Tibial nerve (tissue), 4 donors: ENCODE measurements around the gene RIMS1. TPM values are rescaled to one million over a fixed set of nuclear protein-coding genes. Genes with fewer than 3 reads are reported as not detected.

ENCODE experiments used
- DNase-seq, 2 donors: peaks; one replicate each; pipeline ENCODE4 v3.0.0-alpha.2; 2019; ENCODE audit warnings: low spot score in 2 of 2
- H3K27ac ChIP-seq, 4 donors: fragments of 200-600 bp; sonication (generic) in 3 of 4; one replicate each; pipeline ENCODE4 v1.5.1; 2017 to 2019; ENCODE audit warnings: mild to moderate bottlenecking in 1 of 4
- H3K27me3 ChIP-seq, 2 donors: fragments of 200-600 bp; sonication (generic) in 1 of 2; one replicate each; pipeline versions ENCODE4 v1.5.1 to v1.6.0; 2017 to 2019
- H3K36me3 ChIP-seq, 3 donors: fragments of 200-600 bp; sonication (generic); one replicate each; pipeline ENCODE4 v1.5.1; 2018 to 2019
- H3K4me1 ChIP-seq, 4 donors: fragments of 200-600 bp; sonication (generic) in 3 of 4; one replicate each; pipeline ENCODE4 v1.5.1; 2017 to 2019
- H3K4me3 ChIP-seq, 4 donors: fragments of 200-600 bp; sonication (generic) in 3 of 4; one replicate each; pipeline ENCODE4 v1.5.1; 2017 to 2019; ENCODE audit warnings: mild to moderate bottlenecking in 1 of 4, moderate library complexity in 1 of 4
- H3K9me3 ChIP-seq, 4 donors: fragments of 200-600 bp; sonication (generic) in 3 of 4; one replicate each; pipeline ENCODE4 v1.5.1; 2017 to 2019
- CTCF ChIP-seq, 5 experiments: fragments of 200-600 bp in 3 of 5; fragments of 450-650 bp in 2 of 5; sonication (generic) in 3 of 5; IDR thresholded peaks; one replicate each; pipeline ENCODE4 v1.5.1; 2016 to 2019; ENCODE audit warnings: antibody characterized with exemption in 5 of 5, mild to moderate bottlenecking in 3 of 5, moderate library complexity in 2 of 5
- EP300 ChIP-seq, 2 donors: sonication (generic); formaldehyde crosslinking; IDR thresholded peaks; one replicate each; pipeline ENCODE4 v1.6.1; 2017; ENCODE audit warnings: antibody characterized with exemption in 2 of 2, mild to moderate bottlenecking in 1 of 2
- POLR2A ChIP-seq, 2 donors: fragments of 450-650 bp; IDR thresholded peaks; one replicate each; pipeline ENCODE4 v1.6.1; 2017; ENCODE audit warnings: antibody characterized with exemption in 2 of 2, mild to moderate bottlenecking in 2 of 2, moderate library complexity in 2 of 2
- WGBS, 2 donors: methylation state at CpG; one replicate each; pipeline ENCODE4 v1.1.5; 2018; 5-methylcytosine and 5-hydroxymethylcytosine counted together
- total RNA-seq, 4 donors: library from RNA; depleted of rRNA; stranded (reverse); fragments of >200 nt; gene quantifications; one replicate each; pipeline ENCODE4 v1.1.0, GENCODE V29; 2016

RIMS1 gene
- total RNA-seq, 4 donors from 2014 or later, result 1.3 to 5.1 (median 3.3) TPM

- 46 to 50% methylated on average over 4 of the region's 4 CpGs for WGBS, 2 donors
- no peaks in the 10 kb centered on the region for H3K4me1 ChIP-seq
These were observed 488.5 kb downstream of the RIMS1 start for GRCh38 chr6:72374857-72375256.

GRCh38 chr6:72376736-72377135, 490.4 kb downstream of the RIMS1 start:
- no peak for DNase-seq
- Histone ChIP-seq H3K27me3 (no peaks in the 10 kb centered on the region), H3K4me1 (no peaks in the 10 kb centered on the region), H3K36me3 (no peaks in the 10 kb centered on the region), H3K27ac (no peak overlapping the region), H3K9me3 (no peaks in the 10 kb centered on the region), H3K4me3 (no peak overlapping the region)
- no peak for TF ChIP-seq CTCF (IDR thresholded peaks at IDR 0.05)
- TF ChIP-seq POLR2A (IDR thresholded peaks at IDR 0.05), result no peak
- no peak for TF ChIP-seq EP300 (IDR thresholded peaks at IDR 0.05)
- WGBS, 2 donors, result 56 to 71% methylated on average over 2 of the region's 2 CpGs

More at GRCh38 chr6:72374857-72375256, 488.5 kb downstream of the RIMS1 start:
- no peak for TF ChIP-seq EP300 (IDR thresholded peaks at IDR 0.05)
- TF ChIP-seq POLR2A (IDR thresholded peaks at IDR 0.05), result no peak
- no peak for TF ChIP-seq CTCF (IDR thresholded peaks at IDR 0.05)
- DNase-seq, result no peak
- Histone ChIP-seq H3K9me3 (no peaks in the 10 kb centered on the region), H3K36me3 (no peaks in the 10 kb centered on the region), H3K27me3 (no peaks in the 10 kb centered on the region), H3K4me3 (no peak overlapping the region), H3K27ac (no peak overlapping the region)

- DNase-seq, result no peak
- Histone ChIP-seq H3K27ac (no peak overlapping the region), H3K4me1 (no peaks in the 10 kb centered on the region), H3K36me3 (no peaks in the 10 kb centered on the region), H3K27me3 (no peaks in the 10 kb centered on the region), H3K9me3 (no peaks in the 10 kb centered on the region), H3K4me3 (no peak overlapping the region)
- TF ChIP-seq EP300 (IDR thresholded peaks at IDR 0.05) (no peak), POLR2A (IDR thresholded peaks at IDR 0.05) (no peak), CTCF (IDR thresholded peaks at IDR 0.05) (no peak)
- WGBS, 2 donors, result 83 to 90% methylated on average over 6 of the region's 6 CpGs
These were observed 494.7 kb downstream of the RIMS1 start for GRCh38 chr6:72381076-72381475.

GRCh38 chr6:72382602-72383529, 496.5 kb downstream of the RIMS1 start:
- WGBS, 2 donors, result 62% methylated on average over 4 of the region's 4 CpGs
- Histone ChIP-seq H3K4me1 (no peaks in the 10 kb centered on the region), H3K9me3 (no peaks in the 10 kb centered on the region), H3K27ac (no peak overlapping the region), H3K4me3 (no peak overlapping the region), H3K36me3 (no peaks in the 10 kb centered on the region), H3K27me3 (no peaks in the 10 kb centered on the region)
- TF ChIP-seq EP300 (IDR thresholded peaks at IDR 0.05), result no peak
- DNase-seq, result no peak

GRCh38 chr6:72386324-72386723, 500.0 kb downstream of the RIMS1 start:
- DNase-seq, result no peak
- 83% methylated on average over 8 of the region's 8 CpGs for WGBS, 2 donors
- Histone ChIP-seq H3K36me3 (no peaks in the 10 kb centered on the region), H3K4me3 (no peak overlapping the region), H3K9me3 (no peaks in the 10 kb centered on the region), H3K27me3 (no peaks in the 10 kb centered on the region), H3K4me1 (no peaks in the 10 kb centered on the region), H3K27ac (no peak overlapping the region)
- TF ChIP-seq CTCF (IDR thresholded peaks at IDR 0.05) (no peak), POLR2A (IDR thresholded peaks at IDR 0.05) (no peak), EP300 (IDR thresholded peaks at IDR 0.05) (no peak)
